Measurements from ENCODE around the gene LRCH1. TPM values are rescaled to one million over a fixed set of nuclear protein-coding genes. Genes with fewer than 3 reads are reported as not detected.

LRCH1 gene
- 6.8 and 13.4 TPM in 2 replicates for total RNA-seq

GRCh38 chr13:46552889-46553520, at the start of gene LRCH1:
LRCH1 (plus strand) TSS chr13:46553170; CDS start chr13:46553397, 227 bp downstream.

GRCh38 chr13:46796515-46797474, 243.8 kb downstream of the LRCH1 start, which contains the start of gene ESD:
ESD (minus strand) TSS chr13:46797161; CDS start chr13:46791413, 5,748 bp downstream.

Other genes starting within 250 kb of the LRCH1 start
- 0.30 and 0.51 TPM in 2 replicates for gene RUBCNL, start 165.9 kb upstream of the LRCH1 start, total RNA-seq
- 81.7 and 93.9 TPM in 2 replicates for gene ESD, start 244.0 kb downstream of the LRCH1 start, total RNA-seq

All from smooth muscle cell of the umbilical artery (primary cell).